IMR-90 (cell line): Measurements from ENCODE around the gene CRIM1. TPM values are rescaled to one million over a fixed set of nuclear protein-coding genes. Genes with fewer than 3 reads are reported as not detected.

ENCODE experiments used
- ATAC-seq: fragments of 200-7000 bp; cut with Tn5 transposase; 2 replicates; pipeline ENCODE4 v1.9.1; 2020; ENCODE audit warnings: low read depth, mild to moderate bottlenecking, moderate library complexity
- BruUV-seq: library from RNA; stranded (reverse); fragments of 400-500 nt; replicated peaks from 2 replicates; lab custom pipeline; 2021; lab: Mats Ljungman, UMichigan
- CTCF ChIA-PET: fragments of 300-600 bp; formaldehyde crosslinking; extraction: SDS; loops from one replicate; lab custom pipeline; 2021; ENCODE audit warnings: antibody characterized with exemption; lab: Yijun Ruan, JAX
- POLR2A ChIA-PET: fragments of 300-600 bp; sonication (Branson Sonifier 250); formaldehyde crosslinking; loops from one replicate; lab custom pipeline; 2022; ENCODE audit warnings: antibody characterized with exemption; ENCODE audit not compliant: unreplicated experiment; lab: Charles Lee
- DNase-seq: peaks from one replicate; pipeline ENCODE4 v3.0.0; 2013
- H2AFZ ChIP-seq: replicated peaks from 2 replicates; pipeline ENCODE3; 2013; ENCODE audit warnings: low read length, mild to moderate bottlenecking; ENCODE audit not compliant: poor library complexity
- H2AK5ac ChIP-seq: 2 replicates; pipeline ENCODE4 v1.6.1; 2013; ENCODE audit warnings: low read depth, low read length, inconsistent platforms
- H2AK9ac ChIP-seq: replicated peaks from 2 replicates; pipeline ENCODE3; 2013; ENCODE audit warnings: mild to moderate bottlenecking, low read depth, low read length, moderate library complexity; ENCODE audit not compliant: poor library complexity
- H2BK120ac ChIP-seq: 2 replicates; pipeline ENCODE4 v1.6.1; 2013; ENCODE audit warnings: low read depth, low read length, inconsistent platforms
- H2BK15ac ChIP-seq: 3 replicates; pipeline ENCODE4 v1.6.1; 2013; ENCODE audit warnings: low read depth, low read length, inconsistent platforms
- H2BK20ac ChIP-seq: 2 replicates; pipeline ENCODE4 v1.6.1; 2013; ENCODE audit warnings: low read depth, mild to moderate bottlenecking, inconsistent platforms, low read length, moderate library complexity
- H2BK5ac ChIP-seq: 2 replicates; pipeline ENCODE4 v1.6.1; 2013; ENCODE audit warnings: mild to moderate bottlenecking, low read depth, low read length, inconsistent platforms; ENCODE audit not compliant: poor library complexity, severe bottlenecking
- H3K14ac ChIP-seq: replicated peaks from 2 replicates; pipeline ENCODE4 v1.6.1; 2013; ENCODE audit warnings: low read depth, low read length, inconsistent platforms
- H3K18ac ChIP-seq: 2 replicates; pipeline ENCODE4 v1.6.1; 2013; ENCODE audit warnings: low read depth, low read length, control low read depth
- H3K23ac ChIP-seq: 2 replicates; pipeline ENCODE4 v1.6.1; 2013; ENCODE audit warnings: low read depth, low read length, inconsistent platforms
- H3K27ac ChIP-seq: 2 replicates; pipeline ENCODE4 v1.5.1; 2013; ENCODE audit warnings: mild to moderate bottlenecking, control low read depth, low read length; ENCODE audit not compliant: insufficient read depth
- H3K27me3 ChIP-seq: 2 replicates; pipeline ENCODE4 v1.6.1; 2013; ENCODE audit warnings: low read length; ENCODE audit not compliant: control insufficient read depth, insufficient read depth
- H3K36me3 ChIP-seq: 2 replicates; pipeline ENCODE4 v1.6.1; 2013; ENCODE audit warnings: low read length, mixed read lengths; ENCODE audit not compliant: control insufficient read depth, insufficient read depth
- H3K4ac ChIP-seq: 2 replicates; pipeline ENCODE4 v1.6.1; 2013; ENCODE audit warnings: low read depth, low read length, inconsistent platforms
- H3K4me1 ChIP-seq: 2 replicates; pipeline ENCODE4 v1.6.1; 2013; ENCODE audit warnings: low read length, mixed read lengths; ENCODE audit not compliant: control insufficient read depth, insufficient read depth
- H3K4me2 ChIP-seq: 2 replicates; pipeline ENCODE4 v1.6.1; 2013; ENCODE audit warnings: low read depth, mild to moderate bottlenecking, control low read depth, low read length, moderate library complexity
- H3K4me3 ChIP-seq: 2 replicates; pipeline ENCODE4 v1.5.1; 2013; ENCODE audit warnings: low read depth, mild to moderate bottlenecking, control low read depth, low read length, moderate library complexity; ENCODE audit not compliant: insufficient read depth
- H3K56ac ChIP-seq: 2 replicates; pipeline ENCODE4 v1.6.1; 2013; ENCODE audit warnings: low read length, inconsistent platforms; ENCODE audit not compliant: insufficient read depth; ENCODE audit errors: extremely low read depth
- H3K79me1 ChIP-seq, 2 experiments: 2 replicates each; pipeline ENCODE4 v1.6.1; 2013; ENCODE audit warnings: low read length in 2 of 2, inconsistent platforms in 1 of 2, low read depth in 1 of 2
- H3K9ac ChIP-seq: 2 replicates; pipeline ENCODE4 v1.6.1; 2013; ENCODE audit warnings: low read depth, low read length, control low read depth
- H3K9me1 ChIP-seq: 2 replicates; pipeline ENCODE4 v1.6.1; 2013; ENCODE audit warnings: low read length, inconsistent platforms; ENCODE audit not compliant: insufficient read depth
- H3K9me3 ChIP-seq: 2 replicates; pipeline ENCODE4 v1.6.1; 2013; ENCODE audit warnings: low read length; ENCODE audit not compliant: control insufficient read depth, insufficient read depth
- H4K20me1 ChIP-seq: 2 replicates; pipeline ENCODE4 v1.6.1; 2013; ENCODE audit warnings: low read length, inconsistent platforms; ENCODE audit not compliant: insufficient read depth
- H4K5ac ChIP-seq: 2 replicates; pipeline ENCODE4 v1.6.1; 2013; ENCODE audit warnings: mild to moderate bottlenecking, low read depth, low read length, control low read depth
- H4K8ac ChIP-seq, 2 experiments: 2 replicates each; pipeline ENCODE4 v1.6.1; 2013; ENCODE audit warnings: low read depth in 2 of 2, low read length in 2 of 2, control low read depth in 1 of 2, inconsistent platforms in 1 of 2
- H4K91ac ChIP-seq: 2 replicates; pipeline ENCODE4 v1.6.1; 2013; ENCODE audit warnings: low read depth, low read length, inconsistent platforms; ENCODE audit not compliant: insufficient read depth
- CEBPB ChIP-seq: IDR thresholded peaks from 2 replicates; pipeline ENCODE4 v1.6.1; 2012; ENCODE audit warnings: low read depth, low read length, improper control_type of control experiment
- CHD1 ChIP-seq: IDR thresholded peaks from 2 replicates; pipeline ENCODE4 v1.6.1; 2012; ENCODE audit warnings: low read depth, low read length, improper control_type of control experiment
- FOS ChIP-seq: fragments of 150-350 bp; IDR thresholded peaks from 2 replicates; pipeline ENCODE4 v1.6.1; 2016; ENCODE audit warnings: low read depth, low read length
- POLR2A ChIP-seq: IDR thresholded peaks from 2 replicates; pipeline ENCODE4 v1.6.1; 2012; ENCODE audit warnings: mild to moderate bottlenecking, low read depth, low read length
- RAD21 ChIP-seq: IDR thresholded peaks from 2 replicates; pipeline ENCODE4 v1.6.1; 2012; ENCODE audit warnings: low read length, improper control_type of control experiment
- RCOR1 ChIP-seq: IDR thresholded peaks from 2 replicates; pipeline ENCODE4 v1.6.1; 2012; ENCODE audit warnings: mild to moderate bottlenecking, low read length, improper control_type of control experiment; ENCODE audit not compliant: insufficient replicate concordance
- WGBS, 2 experiments: methylation state at CpG; one replicate each; pipeline versions ENCODE4 v1.1.5 to v1.1.7; 2013; ENCODE audit warnings: missing lambda C conversion rate in 2 of 2; ENCODE audit not compliant: insufficient read length in 1 of 2; ENCODE audit errors: extremely low coverage in 2 of 2; 5-methylcytosine and 5-hydroxymethylcytosine counted together
- dilution Hi-C: fragments of 300-500 bp; cut with HindIII; formaldehyde crosslinking; loops from one replicate; pipeline ENCODE4 v1.14.3; 2018; ENCODE audit warnings: low sequenced_read_pairs; ENCODE audit not compliant: unreplicated experiment
- in situ Hi-C: fragments of 300-500 bp; cut with MboI; formaldehyde crosslinking; loops from 3 replicates; pipeline ENCODE4 v1.14.3; 2019; ENCODE audit warnings: low sequenced_read_pairs, inconsistent platforms, mixed read lengths
- intact Hi-C: fragments of 100-400 bp; cut with micrococcal nuclease; formaldehyde crosslinking; loops from 2 replicates; pipeline ENCODE4 v1.10.0; 2022
- polyA plus RNA-seq, 3 experiments: library from polyadenylated mRNA; depleted of rRNA; stranded (reverse); fragments of >200 nt; gene quantifications; 2 replicates each; pipeline ENCODE4 v1.2.3, GENCODE V29; 2012; ENCODE audit warnings: low replicate concordance in 1 of 3
- total RNA-seq: library from RNA; depleted of rRNA; stranded (reverse); fragments of >200 nt; gene quantifications from 2 replicates; pipeline ENCODE4 v1.2.3, GENCODE V29; 2012

The CRIM1 gene
- total and polyA plus RNA-seq, 2 of the 4 experiments (the other 2 are of a cell fraction): 285 to 490 TPM

- dilution Hi-C loops: no loop called here
- Histone ChIP-seq H2BK5ac (no peak overlapping the region), H3K9me3 (no peaks in the 10 kb centered on the region), H2AK5ac (no peak overlapping the region), H2BK20ac (no peak overlapping the region), H3K9me1 (peaks cover 52% of the 10 kb centered on the region), H4K91ac (no peak overlapping the region), H2AK9ac (no peak overlapping the region), H4K8ac (no peak overlapping the region), H3K27ac (no peak overlapping the region), H3K4me1 (peaks cover 44% of the 10 kb centered on the region), H3K4me2 (no peak overlapping the region), H2AFZ (no peak overlapping the region), H3K27me3 (no peaks in the 10 kb centered on the region), H3K56ac (no peak overlapping the region), H3K14ac (no peak overlapping the region), H3K36me3 (peaks cover 11% of the 10 kb centered on the region), H4K5ac (no peak overlapping the region), H2BK15ac (no peak overlapping the region), H3K79me1 (peaks cover 15 to 82% of the 10 kb centered on the region in 2 experiments), H3K23ac (no peak overlapping the region), H3K4me3 (no peak overlapping the region), H2BK120ac (no peak overlapping the region), H3K9ac (no peak overlapping the region), H3K18ac (no peak overlapping the region), H4K20me1 (peaks cover 99% of the 10 kb centered on the region), H3K4ac (no peak overlapping the region)
- ChIA-PET POLR2A (no interaction called here), CTCF (interaction anchor here (0.6 to 1.0 kb wide), 2 partner anchors 15 to 287 kb away, joined by 3 read pairs; no protein-coding TSS in a partner anchor)
- no peak for TF ChIP-seq RCOR1
- TF ChIP-seq RAD21: no peak
- 0 out of 2 replicates have a peak, but pooled peaks have one; percentile 10 for TF ChIP-seq FOS
- no peak; the same call in 1 of the 2 replicates for TF ChIP-seq POLR2A
- no peak for TF ChIP-seq CHD1
- no peak for TF ChIP-seq CEBPB
- no TSS peak for BruUV-seq
- DNase-seq: no peak
- intact Hi-C loops: no loop called here
- peak; percentile 10; the same call in 1 of the 2 replicates for ATAC-seq
- 85% methylated on average over 2 of the region's 5 CpGs; no CpG with 5 or more reads in 1 of the 2 experiments for WGBS, 2 experiments
- in situ Hi-C loops: no loop called here
Measured at GRCh38 chr2:36376992-36377738, 21.6 kb downstream of the CRIM1 start.
